ENCODE data around the gene AP3M1.

Gene AP3M1

DNA sequence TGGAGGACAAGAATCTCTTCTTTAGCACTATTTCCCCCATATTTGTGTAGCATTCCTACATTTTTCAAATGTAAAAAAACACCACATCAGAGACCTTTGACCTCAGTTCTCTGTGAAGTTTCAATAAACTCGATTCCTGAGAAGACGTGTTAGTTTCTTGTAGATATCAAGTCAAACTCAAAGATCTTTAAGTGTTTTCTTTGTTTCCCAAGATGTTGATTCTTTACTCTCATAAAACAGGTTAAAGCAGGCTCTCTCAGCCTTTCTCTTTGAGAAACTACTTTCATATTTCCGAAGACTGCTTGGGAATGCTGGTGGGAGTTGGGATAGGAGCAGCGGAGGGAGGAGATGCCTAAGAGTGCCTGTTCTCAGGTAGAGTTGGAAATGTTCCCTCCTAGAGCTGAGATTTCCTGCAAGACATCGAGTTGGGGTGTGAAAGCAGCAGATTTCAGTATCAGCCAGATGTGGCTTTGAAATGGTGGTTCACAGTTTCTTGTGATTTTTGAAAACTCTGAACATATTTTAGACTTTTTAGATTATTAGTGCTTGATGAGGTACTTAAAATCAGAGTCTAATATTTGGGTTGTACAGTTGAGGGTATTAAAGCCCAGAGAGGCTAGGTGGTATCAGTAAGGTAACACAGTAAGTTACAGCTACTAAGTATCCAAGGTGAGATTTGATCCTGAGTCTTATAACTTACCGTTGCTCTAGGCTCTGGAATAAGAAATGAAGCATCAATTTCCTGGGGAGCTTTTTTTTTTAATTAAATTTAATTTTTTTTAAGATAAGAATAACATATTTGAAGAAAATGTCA, 14.3 kb upstream of the AP3M1 start (continued):
- TF ChIP-seq, protein P1, sequence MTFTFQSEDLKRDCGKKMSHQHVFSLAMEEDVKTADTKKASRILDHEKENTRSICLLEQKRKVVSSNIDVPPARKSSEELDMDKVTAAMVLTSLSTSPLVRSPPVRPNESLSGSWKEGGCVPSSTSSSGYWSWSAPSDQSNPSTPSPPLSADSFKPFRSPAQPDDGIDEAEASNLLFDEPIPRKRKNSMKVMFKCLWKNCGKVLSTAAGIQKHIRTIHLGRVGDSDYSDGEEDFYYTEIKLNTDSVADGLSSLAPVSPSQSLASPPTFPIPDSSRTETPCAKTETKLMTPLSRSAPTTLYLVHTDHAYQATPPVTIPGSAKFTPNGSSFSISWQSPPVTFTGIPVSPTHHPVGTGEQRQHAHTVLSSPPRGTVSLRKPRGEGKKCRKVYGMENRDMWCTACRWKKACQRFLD (tag by site-specific recombination; IDR thresholded peaks at IDR 0.05) = no peak
- TF ChIP-seq ZNF626 (tag by site-specific recombination; IDR thresholded peaks at IDR 0.05) (no peak), GFI1B (tag by site-specific recombination; IDR thresholded peaks at IDR 0.05) (no peak)

DNA sequence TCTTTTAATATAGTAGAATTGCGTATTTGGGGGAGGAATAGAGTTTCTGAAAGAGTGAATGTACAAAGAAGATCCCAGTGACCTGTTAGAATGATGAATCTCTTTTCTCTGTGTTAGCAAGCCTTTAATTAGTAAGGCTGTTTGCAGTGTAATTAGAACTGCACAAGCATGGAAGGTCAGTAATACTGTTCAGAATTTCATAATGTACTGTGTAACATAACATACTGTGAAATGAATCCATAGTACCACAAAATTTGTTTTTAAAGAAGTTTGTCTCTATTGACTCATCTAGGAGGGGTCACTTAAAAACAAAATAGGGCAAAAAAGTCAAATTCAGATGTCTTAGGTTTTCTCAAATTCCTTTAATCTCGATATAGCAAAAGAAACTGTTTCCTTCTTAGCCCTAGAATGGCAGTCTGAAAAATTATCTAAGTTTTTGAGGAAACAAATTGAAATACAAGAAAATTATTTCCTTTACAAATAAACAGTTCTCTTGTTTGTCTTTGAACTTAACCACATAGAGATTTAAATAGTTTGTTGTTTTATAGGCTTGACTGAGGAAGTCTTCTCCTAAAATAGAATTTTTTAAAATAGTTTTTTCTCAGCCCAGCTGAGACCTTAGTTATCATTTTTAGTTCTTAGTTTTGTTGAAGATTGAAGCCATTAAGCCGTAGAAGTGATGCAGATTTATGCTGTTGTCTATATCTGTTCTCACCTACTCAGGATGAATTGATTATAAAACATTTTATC, 12.9 kb upstream of the AP3M1 start:
- TF ChIP-seq SP7 (tag by site-specific recombination; IDR thresholded peaks at IDR 0.05) (peak; percentile 62; the same call in 1 of the 2 replicates), BCL11B (tag by site-specific recombination; IDR thresholded peaks at IDR 0.05; ENCODE audit: low read depth) (no peak)
- TF ChIP-seq, protein P2, sequence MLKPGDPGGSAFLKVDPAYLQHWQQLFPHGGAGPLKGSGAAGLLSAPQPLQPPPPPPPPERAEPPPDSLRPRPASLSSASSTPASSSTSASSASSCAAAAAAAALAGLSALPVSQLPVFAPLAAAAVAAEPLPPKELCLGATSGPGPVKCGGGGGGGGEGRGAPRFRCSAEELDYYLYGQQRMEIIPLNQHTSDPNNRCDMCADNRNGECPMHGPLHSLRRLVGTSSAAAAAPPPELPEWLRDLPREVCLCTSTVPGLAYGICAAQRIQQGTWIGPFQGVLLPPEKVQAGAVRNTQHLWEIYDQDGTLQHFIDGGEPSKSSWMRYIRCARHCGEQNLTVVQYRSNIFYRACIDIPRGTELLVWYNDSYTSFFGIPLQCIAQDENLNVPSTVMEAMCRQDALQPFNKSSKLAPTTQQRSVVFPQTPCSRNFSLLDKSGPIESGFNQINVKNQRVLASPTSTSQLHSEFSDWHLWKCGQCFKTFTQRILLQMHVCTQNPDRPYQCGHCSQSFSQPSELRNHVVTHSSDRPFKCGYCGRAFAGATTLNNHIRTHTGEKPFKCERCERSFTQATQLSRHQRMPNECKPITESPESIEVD (tag by site-specific recombination; IDR thresholded peaks at IDR 0.05) = peak; percentile 65
- Histone ChIP-seq H3K4me1 (ENCODE audit: control insufficient read depth, insufficient read depth, low read length) (peaks cover 17% of the 10 kb centered on the region), H3K4me3 (ENCODE audit: low read depth, low read length) (no peak overlapping the region), H3K9me3 (ENCODE audit: control insufficient read depth, insufficient read depth, low read depth, low read length) (no peaks in the 10 kb centered on the region), H3K36me3 (ENCODE audit: control insufficient read depth in 2 of 2, insufficient read depth in 1 of 2, low read length in 2 of 2) (no peaks in the 10 kb centered on the region; a peak in 1 of 3 replicates), H3K27ac (ENCODE audit: extremely low read depth, low read depth, low read length) (no peak overlapping the region)
- POLR2A ChIA-PET = interaction anchor here (1.6 kb wide), 1 partner anchor 12 kb away, joined by 6 read pairs; the partner anchor contains the start of genes ADK and AP3M1
- CTCF ChIA-PET = interaction anchor here (0.5 kb wide), 1 partner anchor 81 kb away, joined by 3 read pairs; no protein-coding TSS in a partner anchor

DNA sequence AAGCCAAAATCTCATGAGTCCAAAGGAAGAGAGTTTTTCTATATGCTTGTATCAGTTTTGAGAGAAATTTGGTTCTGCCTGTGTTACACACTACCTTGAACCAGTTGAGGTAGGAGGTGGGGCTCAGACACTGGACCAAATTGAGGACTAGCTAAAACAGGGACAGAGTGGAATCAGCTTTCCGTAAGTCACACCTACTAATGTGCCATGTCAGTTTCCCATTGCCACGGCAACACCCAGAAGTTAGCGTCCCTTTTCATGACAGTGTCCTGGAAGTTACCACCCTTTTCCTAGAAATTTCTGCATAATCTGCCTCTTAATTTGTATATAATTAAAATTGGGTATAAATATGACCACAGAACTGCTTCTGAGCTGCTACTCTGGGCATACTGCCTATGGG, 9.4 kb upstream of the AP3M1 start:
- POLR2A ChIA-PET = interaction anchor here (1.1 kb wide), 1 partner anchor 9 kb away, joined by 3 read pairs; the partner anchor contains the start of genes ADK and AP3M1
- TF ChIP-seq, protein P2 (tag by site-specific recombination; IDR thresholded peaks at IDR 0.05) = no peak
- no peak for TF ChIP-seq KLF10 (tag by site-specific recombination; IDR thresholded peaks at IDR 0.05)
- TF ChIP-seq, protein P3, sequence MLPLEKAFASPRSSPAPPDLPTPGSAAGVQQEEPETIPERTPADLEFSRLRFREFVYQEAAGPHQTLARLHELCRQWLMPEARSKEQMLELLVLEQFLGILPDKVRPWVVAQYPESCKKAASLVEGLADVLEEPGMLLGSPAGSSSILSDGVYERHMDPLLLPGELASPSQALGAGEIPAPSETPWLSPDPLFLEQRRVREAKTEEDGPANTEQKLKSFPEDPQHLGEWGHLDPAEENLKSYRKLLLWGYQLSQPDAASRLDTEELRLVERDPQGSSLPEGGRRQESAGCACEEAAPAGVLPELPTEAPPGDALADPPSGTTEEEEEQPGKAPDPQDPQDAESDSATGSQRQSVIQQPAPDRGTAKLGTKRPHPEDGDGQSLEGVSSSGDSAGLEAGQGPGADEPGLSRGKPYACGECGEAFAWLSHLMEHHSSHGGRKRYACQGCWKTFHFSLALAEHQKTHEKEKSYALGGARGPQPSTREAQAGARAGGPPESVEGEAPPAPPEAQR (tag by site-specific recombination; IDR thresholded peaks at IDR 0.05) = no peak
- TF ChIP-seq WT1 (tag by site-specific recombination; IDR thresholded peaks at IDR 0.05) = no peak
- no peak for TF ChIP-seq ZNF623 (tag by site-specific recombination; IDR thresholded peaks at IDR 0.05)
- no peak for TF ChIP-seq YY2 (tag by site-specific recombination; IDR thresholded peaks at IDR 0.05)
- TF ChIP-seq, protein P4, sequence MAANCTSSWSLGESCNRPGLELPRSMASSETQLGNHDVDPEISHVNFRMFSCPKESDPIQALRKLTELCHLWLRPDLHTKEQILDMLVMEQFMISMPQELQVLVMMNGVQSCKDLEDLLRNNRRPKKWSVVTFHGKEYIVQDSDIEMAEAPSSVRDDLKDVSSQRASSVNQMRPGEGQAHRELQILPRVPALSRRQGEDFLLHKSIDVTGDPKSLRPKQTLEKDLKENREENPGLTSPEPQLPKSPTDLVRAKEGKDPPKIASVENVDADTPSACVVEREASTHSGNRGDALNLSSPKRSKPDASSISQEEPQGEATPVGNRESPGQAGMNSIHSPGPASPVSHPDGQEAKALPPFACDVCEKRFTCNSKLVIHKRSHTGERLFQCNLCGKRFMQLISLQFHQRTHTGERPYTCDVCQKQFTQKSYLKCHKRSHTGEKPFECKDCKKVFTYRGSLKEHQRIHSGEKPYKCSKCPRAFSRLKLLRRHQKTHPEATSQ (tag by site-specific recombination; IDR thresholded peaks at IDR 0.05) = no peak
- TF ChIP-seq ZNF776 (tag by site-specific recombination; IDR thresholded peaks at IDR 0.05; ENCODE audit: borderline replicate concordance) = no peak
- TF ChIP-seq, protein P5, sequence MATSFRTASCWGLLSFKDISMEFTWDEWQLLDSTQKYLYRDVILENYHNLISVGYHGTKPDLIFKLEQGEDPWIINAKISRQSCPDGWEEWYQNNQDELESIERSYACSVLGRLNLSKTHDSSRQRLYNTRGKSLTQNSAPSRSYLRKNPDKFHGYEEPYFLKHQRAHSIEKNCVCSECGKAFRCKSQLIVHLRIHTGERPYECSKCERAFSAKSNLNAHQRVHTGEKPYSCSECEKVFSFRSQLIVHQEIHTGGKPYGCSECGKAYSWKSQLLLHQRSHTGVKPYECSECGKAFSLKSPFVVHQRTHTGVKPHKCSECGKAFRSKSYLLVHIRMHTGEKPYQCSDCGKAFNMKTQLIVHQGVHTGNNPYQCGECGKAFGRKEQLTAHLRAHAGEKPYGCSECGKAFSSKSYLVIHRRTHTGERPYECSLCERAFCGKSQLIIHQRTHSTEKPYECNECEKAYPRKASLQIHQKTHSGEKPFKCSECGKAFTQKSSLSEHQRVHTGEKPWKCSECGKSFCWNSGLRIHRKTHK (tag by site-specific recombination; IDR thresholded peaks at IDR 0.05) = no peak
- no peak for TF ChIP-seq ZNF785 (tag by site-specific recombination; IDR thresholded peaks at IDR 0.05)
- TF ChIP-seq, protein P6, sequence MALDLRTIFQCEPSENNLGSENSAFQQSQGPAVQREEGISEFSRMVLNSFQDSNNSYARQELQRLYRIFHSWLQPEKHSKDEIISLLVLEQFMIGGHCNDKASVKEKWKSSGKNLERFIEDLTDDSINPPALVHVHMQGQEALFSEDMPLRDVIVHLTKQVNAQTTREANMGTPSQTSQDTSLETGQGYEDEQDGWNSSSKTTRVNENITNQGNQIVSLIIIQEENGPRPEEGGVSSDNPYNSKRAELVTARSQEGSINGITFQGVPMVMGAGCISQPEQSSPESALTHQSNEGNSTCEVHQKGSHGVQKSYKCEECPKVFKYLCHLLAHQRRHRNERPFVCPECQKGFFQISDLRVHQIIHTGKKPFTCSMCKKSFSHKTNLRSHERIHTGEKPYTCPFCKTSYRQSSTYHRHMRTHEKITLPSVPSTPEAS (tag by site-specific recombination; IDR thresholded peaks at IDR 0.05) = no peak
- Histone ChIP-seq H3K9me3 (ENCODE audit: control insufficient read depth, insufficient read depth, low read depth, low read length) (no peaks in the 10 kb centered on the region), H3K4me1 (ENCODE audit: control insufficient read depth, insufficient read depth, low read length) (peaks cover 10% of the 10 kb centered on the region), H3K36me3 (ENCODE audit: control insufficient read depth in 2 of 2, insufficient read depth in 1 of 2, low read length in 2 of 2) (no peaks in the 10 kb centered on the region; a peak in 1 of 3 replicates), H3K27ac (ENCODE audit: extremely low read depth, low read depth, low read length) (no peak overlapping the region), H3K4me3 (ENCODE audit: low read depth, low read length) (no peak overlapping the region)
- CTCF ChIA-PET = no interaction called here
